Stimulated activated CD4-positive, alpha-beta T cell treated with anti-CD3 and anti-CD28 coated beads, Interleukin-12 subunit alpha, Interleukin-12 subunit beta, amount 100 ng/mL, for 48 hours (primary cell): ENCODE data around the gene SRBD1.

ENCODE experiments used
- DNase-seq, 3 donors: peaks; one replicate each; pipeline ENCODE4 v3.0.0-alpha.2; 2020; ENCODE audit warnings: low read depth in 2 of 3, low spot score in 1 of 3

The SRBD1 gene

DNA sequence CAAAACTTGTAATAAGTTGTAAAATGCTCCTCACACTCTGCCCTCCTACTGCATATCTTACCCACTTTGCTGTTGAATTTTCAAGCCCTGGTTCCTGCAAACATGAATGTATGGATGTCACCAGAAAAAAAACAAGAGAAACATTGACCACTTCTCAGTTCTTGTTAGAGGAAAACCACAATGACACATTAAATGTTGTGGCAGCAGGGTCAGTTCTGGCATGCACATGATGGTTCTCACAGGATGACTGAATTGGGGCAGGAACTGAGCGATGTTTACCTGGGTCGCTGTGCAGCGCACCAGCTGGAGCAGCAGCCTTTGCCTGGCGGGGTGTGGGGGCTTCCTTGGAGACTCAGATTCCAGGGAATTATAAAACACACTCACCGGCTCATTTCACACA lies 26.4 kb upstream of the SRBD1 start:
- no peak for DNase-seq

DNA sequence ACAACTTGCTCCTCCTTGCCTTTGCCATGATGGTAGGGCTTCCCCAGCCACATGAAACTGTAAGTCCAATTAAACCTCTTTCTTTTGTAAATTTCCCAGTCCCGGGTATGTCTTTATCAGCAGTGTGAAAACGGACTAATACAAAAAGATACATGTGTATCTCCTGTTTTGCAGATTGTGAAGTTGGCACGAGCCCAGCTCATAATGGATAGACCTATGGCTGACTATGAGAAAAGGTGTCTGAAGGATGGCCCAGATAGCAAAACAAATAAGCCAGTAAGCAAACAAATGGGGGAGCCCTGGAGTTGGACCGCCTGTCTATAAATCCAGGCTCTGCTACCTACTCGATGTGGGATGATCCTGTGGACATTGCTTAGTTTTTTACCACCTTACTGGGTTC lies 24.9 kb upstream of the SRBD1 start:
- DNase-seq: no peak

DNA sequence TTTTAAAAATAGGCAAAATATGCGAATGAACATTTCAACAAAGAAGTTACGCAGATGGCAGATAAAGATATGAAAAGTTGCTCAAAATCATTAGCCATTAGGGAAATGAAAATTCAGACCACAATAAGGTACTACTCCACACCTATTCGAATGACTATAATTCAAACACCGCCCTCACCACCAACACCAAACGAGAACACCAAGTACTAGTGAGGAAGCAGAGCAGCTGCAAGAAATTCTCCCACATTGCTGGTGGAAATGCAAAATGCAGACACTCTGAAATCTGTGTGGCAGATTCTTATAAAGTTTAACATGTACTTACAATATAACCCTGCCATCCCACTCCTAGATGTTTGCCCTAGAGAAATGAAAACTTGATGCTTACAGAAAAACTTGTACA lies 23.2 kb upstream of the SRBD1 start:
- DNase-seq: no peak

DNA sequence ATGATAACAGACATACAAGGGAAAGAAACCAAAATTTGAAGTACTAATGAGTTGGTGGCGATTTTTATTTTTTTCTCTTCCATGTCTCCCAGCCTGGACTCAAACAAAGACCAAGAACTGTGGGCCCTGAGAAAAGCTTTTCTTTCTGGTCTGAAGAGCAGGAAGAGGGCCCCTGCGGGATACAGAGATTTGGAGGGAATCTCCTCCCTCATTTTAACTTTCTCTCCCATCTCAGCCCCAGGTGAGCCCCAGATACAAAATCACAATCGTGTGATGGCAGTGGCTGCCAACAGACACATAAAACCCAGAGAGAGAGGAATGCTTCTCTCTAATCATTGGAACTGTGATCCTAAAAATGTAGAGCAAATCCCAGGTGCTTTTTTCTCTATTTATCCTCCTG lies 20.9 kb upstream of the SRBD1 start:
- DNase-seq: no peak

DNA sequence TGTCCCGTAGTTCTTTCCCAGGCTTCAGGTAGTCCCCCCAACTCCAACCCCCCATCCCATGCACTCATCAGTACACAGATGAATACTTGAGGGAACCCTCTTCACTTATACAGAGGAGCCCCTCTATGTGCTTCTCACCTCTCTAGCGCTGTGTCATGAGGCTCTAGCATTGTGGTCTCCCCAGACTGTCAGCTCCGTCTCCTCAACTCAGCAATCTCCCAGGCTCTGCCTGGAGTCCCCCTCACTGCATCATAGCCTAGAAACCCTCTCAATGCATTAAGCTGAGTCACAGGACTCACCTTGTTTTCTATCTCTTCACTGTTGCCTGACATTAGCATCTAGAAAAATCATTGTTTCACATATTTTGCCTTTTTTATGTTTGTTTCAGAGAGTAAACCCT lies 20.3 kb upstream of the SRBD1 start:
- no peak for DNase-seq

DNA sequence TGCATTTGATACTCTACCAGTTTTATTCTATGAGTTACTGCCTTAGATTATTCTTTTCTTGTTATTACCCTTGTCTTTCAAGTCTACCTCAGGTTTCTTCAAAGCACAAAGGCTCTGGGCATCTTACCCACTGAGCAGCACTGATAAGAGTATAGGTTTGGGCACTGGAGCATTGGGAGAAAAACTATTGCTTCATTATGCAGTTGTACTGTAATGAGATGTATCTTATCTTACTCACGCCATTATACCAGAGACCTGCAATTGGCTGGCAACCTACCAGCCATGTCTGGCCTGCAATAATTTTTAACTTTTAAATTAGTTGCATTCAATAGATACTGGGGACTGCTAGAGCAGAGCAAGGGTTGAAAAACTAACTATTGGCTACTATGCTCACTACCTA lies 18.9 kb upstream of the SRBD1 start:
- DNase-seq: no peak

DNA sequence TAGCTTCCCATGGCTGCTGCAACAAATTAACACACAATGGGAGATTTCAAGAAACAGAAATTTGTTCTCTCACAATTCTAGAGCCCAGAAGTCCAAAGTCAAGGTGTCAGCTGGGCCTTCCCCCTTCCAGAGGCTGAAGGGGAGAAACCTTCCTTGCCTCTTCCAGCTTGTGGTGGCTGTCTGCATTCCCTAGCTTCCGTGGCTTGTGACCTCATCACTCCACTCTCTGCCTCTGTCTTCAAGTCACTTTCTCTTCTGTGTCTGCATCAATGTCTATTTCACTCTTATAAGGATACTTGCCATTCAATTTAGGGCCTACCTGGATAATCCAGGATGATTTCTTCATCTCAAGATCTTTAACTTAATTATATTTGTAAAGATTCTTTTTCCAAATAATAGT lies 16.8 kb upstream of the SRBD1 start:
- DNase-seq: no peak

DNA sequence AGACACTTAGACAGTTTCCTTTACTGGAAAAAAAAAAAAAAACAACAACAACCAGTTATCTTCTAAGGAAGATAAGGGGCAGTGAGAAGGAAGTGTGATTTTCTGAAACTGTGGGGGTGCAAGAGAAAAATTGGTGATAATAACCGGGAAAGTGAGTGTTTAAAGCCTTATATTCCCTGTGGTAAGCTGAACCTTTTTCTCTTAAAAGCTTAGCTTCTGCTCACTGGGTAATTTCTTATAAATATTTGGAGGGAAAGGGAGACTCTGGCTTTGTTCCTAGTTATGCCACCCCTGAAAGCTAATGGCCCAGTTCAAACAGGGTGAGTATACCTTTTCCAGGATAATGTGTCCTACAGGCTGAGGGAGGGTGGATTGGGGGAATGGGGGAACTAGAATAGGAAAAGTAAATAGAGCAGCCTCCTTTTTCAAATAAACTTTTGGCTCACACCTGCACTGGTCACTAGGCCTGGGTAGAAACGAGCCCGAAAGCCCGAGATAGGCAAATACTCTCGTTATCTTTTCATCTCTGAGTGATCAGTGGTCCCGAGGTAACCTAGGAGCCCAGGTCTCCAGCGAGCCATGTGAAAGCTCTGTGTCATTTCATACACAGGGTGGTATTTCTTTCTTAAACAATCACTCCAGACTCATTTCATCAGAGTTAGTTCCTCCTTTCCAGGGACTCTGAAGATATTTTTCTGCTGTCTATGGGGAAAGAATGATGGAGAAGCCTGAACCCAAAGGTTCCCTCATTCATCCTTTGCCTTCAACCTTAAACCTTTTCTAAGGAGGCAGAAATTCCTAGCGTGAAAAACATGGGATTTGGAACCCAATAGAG lies 15.5 kb upstream of the SRBD1 start:
- no peak for DNase-seq

DNA sequence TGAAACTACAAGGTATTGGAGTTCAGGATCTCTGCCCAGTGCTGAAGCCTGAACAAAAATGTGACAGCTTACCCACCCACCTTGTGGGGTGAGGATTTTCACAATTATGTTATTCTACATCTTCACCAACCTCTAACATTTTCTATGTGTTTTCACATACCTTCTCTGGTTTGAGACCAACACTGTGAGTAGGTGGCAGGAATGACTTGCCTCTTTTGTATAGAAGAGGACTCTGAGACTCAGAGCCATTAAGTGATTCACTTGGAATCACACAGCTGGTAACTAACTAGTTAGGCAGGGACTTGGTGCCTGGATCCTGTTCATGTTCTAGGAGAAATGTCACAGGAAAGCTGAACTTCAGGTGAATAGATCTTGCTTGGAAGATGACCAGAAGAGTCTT lies 14.8 kb upstream of the SRBD1 start:
- no peak for DNase-seq

DNA sequence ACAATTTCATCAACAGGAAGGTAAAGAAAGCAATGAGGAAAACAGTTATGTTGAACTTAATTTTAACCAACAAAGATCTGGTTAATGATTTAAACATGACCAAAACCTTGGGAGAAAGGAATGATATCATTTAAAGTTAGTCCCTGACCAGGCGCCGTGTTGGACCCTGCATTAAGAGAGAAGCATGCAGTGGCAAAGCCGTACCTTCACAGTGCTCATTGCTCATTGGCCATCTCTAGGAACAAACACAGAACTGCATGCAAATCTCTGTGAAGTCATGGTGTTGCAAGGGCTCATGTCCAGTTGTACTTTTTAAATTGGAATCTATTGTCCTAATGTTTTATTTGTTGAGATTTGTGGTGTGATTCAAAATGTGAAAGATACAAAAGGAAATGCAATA lies 12.0 kb upstream of the SRBD1 start:
- DNase-seq: no peak

DNA sequence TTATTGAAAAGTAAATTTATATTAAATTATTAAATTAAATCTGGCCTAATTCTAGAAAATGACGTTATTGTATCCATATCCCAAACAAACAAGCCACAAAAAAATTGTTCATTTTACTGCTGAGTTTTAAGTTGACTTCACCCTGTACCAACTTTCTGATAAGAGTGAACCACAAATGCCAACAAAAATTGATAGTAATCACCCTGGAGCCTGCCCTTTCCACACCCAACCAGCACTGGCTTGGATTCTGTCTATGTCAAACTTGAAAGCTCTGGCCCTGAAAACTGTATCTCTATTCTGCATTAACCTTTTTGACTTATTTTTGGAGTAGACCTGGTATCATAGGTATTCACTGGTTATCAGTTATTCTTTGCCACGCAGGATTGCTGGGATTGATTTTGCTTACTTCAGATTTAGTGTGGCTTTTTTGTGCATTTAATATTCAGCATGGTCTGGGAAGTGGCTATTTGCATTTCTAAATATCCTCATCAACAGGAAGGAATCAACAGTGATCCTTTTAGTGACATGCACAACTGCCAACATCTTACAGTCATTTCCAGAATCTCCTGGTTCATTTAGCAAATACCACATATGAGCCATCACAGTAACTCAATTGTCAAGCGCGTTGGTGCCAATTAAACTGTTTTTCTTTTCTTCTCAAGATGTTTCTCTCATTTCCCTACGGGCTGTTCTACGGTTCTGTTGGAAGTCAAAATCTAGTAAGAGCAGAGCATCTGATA lies 11.4 kb upstream of the SRBD1 start:
- no peak for DNase-seq

DNA sequence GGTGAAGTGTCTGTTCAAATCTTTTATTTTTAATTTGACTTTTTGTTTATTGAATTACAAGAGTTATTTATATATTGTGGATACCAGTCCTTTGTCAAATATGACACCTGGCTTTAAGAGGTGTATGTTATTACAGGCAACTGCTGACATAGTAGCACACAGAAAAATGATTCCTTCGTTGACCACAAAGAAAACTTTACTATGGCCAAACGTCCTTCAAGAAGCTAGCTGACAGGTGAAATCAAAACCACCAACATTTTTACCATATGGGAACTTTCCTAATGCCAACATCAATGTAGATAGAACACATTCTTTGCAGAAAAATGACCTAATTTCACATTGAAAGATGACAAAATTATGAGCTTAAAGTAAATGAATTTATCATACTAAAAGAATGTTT lies 6.4 kb upstream of the SRBD1 start:
- no peak for DNase-seq

DNA sequence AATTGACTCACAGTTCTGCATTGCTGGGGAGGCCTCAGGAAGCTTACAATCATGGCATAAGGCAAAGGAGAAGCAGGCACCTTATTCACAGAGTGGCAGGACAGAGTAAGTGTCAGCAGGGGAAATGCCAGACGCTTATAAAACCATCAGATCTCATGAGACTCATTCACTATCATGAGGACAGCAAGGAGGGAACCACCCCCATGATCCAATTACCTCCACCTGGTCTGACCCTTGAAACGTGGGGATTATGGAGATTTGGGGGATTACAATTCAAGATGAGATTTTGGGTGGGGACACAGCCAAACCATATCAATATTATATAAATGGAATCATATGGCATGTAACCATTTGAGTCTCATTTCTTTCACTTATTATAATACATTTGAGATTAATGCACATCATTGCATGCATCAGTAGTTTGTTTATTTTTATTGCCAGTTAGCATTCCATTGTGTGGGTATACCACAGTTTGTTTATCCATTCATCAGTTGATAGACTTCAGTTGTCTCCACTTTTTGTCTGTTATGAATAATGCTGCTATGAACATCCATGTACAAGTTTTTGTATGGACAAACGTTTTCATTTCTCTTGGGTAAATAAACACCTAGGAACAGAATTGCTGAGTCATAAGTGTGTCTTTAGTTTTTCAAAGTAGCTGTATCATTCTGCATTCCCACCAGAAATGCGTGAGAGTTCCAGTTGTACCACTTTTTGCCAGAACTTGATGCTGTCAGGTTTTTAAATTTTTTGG lies 5.8 kb upstream of the SRBD1 start:
- no peak for DNase-seq

DNA sequence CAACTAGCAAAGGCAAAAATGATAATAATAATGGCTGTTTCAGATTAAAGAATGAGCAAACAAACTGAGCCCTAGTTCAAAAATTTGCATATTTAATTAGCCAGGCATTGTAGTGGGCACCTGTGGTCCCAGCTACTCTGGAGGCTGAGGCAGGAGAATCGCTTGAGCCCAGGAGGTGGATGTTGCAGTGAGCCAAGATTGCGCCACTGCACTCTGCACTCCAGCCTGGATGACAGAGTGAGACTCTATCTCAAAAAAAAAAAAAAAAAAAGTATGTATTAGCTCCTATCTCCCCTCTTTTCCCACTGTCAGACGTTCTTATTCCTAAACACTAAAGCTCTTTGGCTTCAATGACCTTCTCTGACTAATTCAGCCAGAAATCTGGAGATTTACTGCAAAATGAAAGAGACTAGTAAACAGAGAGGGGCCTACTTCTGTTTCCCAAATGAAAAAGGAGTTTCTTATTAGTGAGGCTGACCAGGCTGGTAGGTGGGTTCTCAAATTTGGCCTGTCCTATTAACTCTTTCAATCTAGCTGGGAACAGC lies 3.9 kb upstream of the SRBD1 start:
- DNase-seq: no peak

DNA sequence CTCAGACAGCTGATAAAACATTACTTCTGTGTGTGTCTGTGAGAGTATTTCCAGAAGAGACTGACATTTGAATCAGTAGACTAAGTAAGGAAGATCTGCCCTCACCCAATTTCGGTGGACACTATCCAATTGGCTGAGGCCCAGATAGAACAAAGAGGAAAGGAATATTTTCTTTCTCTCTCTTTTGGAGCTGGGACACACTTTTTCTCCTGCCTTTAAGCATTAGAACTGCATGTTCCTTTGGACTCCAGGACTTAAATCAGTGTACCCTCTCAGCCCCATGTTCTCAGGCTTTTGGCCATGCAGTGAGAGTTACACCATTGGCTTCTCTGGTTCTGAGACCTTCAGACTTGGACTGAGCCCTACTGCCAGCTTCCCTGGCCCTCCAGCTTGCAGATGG lies 3.3 kb upstream of the SRBD1 start:
- no peak for DNase-seq

DNA sequence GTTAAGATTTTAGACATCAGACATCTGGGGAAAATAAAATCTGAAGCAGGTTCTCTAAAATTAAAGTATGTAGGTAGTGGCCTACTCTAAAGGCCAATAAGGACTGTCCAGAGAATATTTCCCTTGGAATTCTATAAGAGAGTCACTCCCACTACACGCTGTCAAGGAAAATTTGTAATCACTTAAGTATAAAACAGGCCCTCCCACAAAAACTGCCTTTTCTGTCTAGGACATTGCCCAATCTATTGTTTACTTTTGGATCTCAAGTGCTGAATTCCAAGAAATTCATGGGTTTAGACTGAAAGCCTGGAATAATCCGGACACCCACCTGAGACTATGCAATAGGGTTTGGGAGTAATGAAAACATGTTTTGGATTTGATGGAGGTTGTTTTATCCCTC lies 1.7 kb upstream of the SRBD1 start:
- no peak for DNase-seq

DNA sequence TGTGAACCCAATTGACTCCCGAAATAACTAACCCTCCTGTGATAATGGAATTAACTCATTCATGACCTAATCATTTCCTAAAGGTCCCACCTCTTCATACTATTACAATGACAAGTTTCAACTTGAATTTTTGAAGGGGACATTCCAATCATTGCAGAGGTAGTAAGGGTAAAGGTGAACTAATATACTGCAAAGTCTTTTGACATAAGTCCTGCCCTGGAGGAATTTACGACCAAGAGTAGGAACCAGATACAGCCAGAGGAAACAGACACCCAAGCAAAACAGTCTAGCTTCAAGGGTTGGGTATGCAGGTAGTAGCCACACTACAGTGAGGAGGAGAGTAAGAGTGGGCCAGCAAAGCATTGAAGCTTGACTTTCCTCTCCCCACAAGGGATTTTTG lies 1.2 kb upstream of the SRBD1 start:
- no peak for DNase-seq

DNA sequence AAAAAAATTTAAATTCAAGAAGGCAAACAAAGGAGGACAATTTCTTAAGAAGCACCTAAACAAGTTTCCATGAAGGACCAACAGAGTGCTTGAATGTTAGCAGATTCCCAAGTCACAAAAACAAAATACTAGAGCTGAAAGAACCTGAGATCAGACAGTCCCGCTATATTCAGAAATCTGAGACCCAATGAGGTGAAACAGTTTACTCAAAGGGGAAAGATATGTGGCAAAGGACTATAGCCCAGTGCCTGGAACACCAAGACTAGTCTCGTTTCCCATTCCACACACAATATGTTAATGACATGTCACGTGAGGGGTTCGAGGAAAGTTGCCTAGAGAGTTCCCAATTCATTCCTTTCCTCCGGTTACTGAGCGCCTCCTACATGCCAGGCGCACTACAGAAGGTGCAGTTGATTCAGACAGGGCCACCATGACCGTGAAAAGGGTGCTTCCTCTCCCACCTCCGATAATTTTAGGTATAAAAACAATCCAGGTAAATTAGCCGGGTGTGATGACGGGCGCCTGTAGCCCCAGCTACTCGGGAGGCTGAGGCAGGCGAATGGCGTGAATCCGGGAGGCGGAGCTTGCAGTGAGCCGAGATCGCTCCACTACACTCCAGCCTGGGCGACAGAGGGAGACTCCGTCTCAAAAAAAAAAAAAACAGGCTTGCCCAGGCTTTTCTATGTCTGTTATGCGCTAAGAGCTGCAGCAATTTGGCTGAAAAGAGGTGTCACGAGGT lies 617 bp downstream of the SRBD1 start:
- peak in 2 of 3 donors; percentile 13 to 24 for DNase-seq

DNA sequence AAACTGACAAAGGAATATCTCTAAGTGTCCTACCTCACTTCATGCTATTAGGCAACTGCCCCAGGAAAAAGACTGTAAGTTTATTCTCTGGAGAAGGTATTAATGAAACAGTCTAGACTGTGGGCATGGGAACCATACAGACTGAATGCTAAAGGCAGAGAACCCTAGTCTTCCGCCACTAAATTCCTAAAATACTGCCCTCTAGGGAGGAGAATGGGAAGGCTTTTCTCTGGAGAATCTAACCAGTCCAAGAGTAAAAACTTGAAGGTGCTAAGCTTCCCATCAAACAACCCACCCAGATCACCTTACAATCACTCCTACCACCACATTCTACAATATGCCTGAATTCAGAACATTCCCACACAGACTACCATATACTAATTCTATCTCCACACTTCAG lies 3.4 kb downstream of the SRBD1 start:
- DNase-seq: no peak

DNA sequence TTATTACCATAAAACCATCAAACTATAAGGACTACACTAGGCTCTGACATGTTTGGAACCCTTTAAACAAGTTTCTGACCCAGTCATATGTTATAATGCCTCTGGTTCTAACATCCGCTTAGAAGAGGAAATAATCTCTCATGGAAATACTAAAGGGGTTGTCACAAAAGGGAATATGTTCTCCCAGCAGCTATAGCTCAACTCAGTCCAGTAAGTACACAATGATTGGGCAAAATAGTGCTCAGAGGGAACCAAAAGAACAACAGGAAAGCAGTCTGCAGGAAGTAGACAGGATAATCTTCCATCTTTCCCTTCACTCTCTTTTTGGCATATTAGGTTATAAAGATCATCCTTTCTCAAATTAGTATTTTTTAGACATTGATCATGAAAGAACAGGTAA lies 4.3 kb downstream of the SRBD1 start:
- no peak for DNase-seq

DNA sequence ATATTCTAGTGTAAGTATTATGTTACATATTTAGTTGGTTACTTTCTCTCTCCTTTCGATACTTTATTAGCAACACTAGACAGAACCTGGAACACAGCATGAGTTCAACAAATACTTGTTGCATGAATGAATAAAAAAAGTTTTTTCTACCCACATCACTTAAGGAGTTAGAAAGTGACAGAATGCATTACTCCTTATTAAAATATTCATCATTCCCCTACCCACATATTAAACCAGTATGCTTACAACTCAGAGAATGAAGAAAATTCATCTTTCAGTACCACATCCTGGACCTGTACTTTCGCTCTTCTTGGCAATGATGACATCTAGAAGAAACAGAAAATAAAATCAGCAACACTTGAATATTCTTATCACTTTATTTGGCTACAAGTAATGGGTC lies 6.0 kb downstream of the SRBD1 start:
- no peak for DNase-seq
